CD4-positive, alpha-beta T cell (primary cell): ENCODE data around the gene MYOD1. TPM values are rescaled to one million over a fixed set of nuclear protein-coding genes. Genes with fewer than 3 reads are reported as not detected.

Source experiments
- ATAC-seq: fragments of 200-7000 bp; cut with Tn5 transposase; one replicate; pipeline ENCODE4 v1.10.0; 2022; ENCODE audit warnings: mild to moderate bottlenecking; ENCODE audit not compliant: poor library complexity
- CTCF ChIA-PET: fragments of 350-600 bp; sonication (Branson Sonifier 250); formaldehyde crosslinking; loops from one replicate; lab custom pipeline; 2021; ENCODE audit warnings: antibody characterized with exemption, inconsistent platforms; lab: Charles Lee
- POLR2A ChIA-PET: fragments of 350-600 bp; sonication (Branson Sonifier 250); formaldehyde crosslinking; loops from one replicate; lab custom pipeline; 2021; ENCODE audit warnings: antibody characterized with exemption, inconsistent platforms; lab: Charles Lee
- DNase-seq, 14 experiments: peaks; one replicate each; pipeline ENCODE4 v3.0.0-alpha.2; 2013 to 2020; ENCODE audit warnings: mixed read lengths in 2 of 14
- H3K27ac ChIP-seq, 2 donors: one replicate each; pipeline versions ENCODE4 v1.5.1 to v1.7.0; 2013; ENCODE audit warnings: low read length in 2 of 2, low read depth in 1 of 2, mild to moderate bottlenecking in 1 of 2
- H3K27me3 ChIP-seq, 2 experiments: 1 replicate in 1 of 2; 2 replicates in 1 of 2; pipeline versions ENCODE4 v1.6.1 to v1.7.0; 2013; ENCODE audit warnings: low read length in 2 of 2, control low read depth in 1 of 2, mild to moderate bottlenecking in 1 of 2, moderate library complexity in 1 of 2; ENCODE audit not compliant: insufficient read depth in 2 of 2, control insufficient read depth in 1 of 2
- H3K36me3 ChIP-seq: one replicate; pipeline ENCODE4 v1.6.1; 2013; ENCODE audit warnings: low read length, control low read depth; ENCODE audit not compliant: insufficient read depth
- H3K4me1 ChIP-seq: one replicate; pipeline ENCODE4 v1.6.1; 2013; ENCODE audit warnings: low read length, control low read depth; ENCODE audit not compliant: insufficient read depth
- H3K4me3 ChIP-seq: one replicate; pipeline ENCODE4 v1.5.1; 2013; ENCODE audit warnings: mild to moderate bottlenecking, low read length, moderate library complexity
- H3K9me3 ChIP-seq, 2 experiments: 1 replicate in 1 of 2; 2 replicates in 1 of 2; pipeline versions ENCODE4 v1.6.1 to v1.7.0; 2013; ENCODE audit warnings: low read length in 2 of 2, mild to moderate bottlenecking in 2 of 2, control low read depth in 1 of 2, moderate library complexity in 1 of 2; ENCODE audit not compliant: control insufficient read depth in 1 of 2, insufficient read depth in 1 of 2
- H3K27ac Mint-ChIP-seq: one replicate; pipeline ENCODE4 v1.8.0; 2020; ENCODE audit warnings: mixed read lengths
- H3K27me3 Mint-ChIP-seq: one replicate; pipeline ENCODE4 v1.8.0; 2021; ENCODE audit warnings: mixed read lengths
- H3K36me3 Mint-ChIP-seq: one replicate; pipeline ENCODE4 v1.8.0; 2021; ENCODE audit warnings: low read depth, mixed read lengths
- H3K4me1 Mint-ChIP-seq: one replicate; pipeline ENCODE4 v1.8.0; 2021; ENCODE audit warnings: low read depth, mixed read lengths
- H3K4me3 Mint-ChIP-seq: one replicate; pipeline ENCODE4 v1.8.0; 2020; ENCODE audit warnings: mild to moderate bottlenecking, mixed read lengths
- H3K9me3 Mint-ChIP-seq: one replicate; pipeline ENCODE4 v1.8.0; 2020; ENCODE audit warnings: mixed read lengths
- CTCF ChIP-seq: fragments of 200-600 bp; IDR thresholded peaks from one replicate; pipeline ENCODE4 v1.8.0; 2022; ENCODE audit warnings: antibody characterized with exemption, mild to moderate bottlenecking
- intact Hi-C, 2 experiments: fragments of 100-400 bp; cut with DNase I in 1 of 2; cut with micrococcal nuclease in 1 of 2; formaldehyde crosslinking; loops; one replicate each; pipeline versions ENCODE4 v1.15.1 to v1.9.0; 2023 to 2025; cut with DNase I, micrococcal nuclease
- total RNA-seq, 174 experiments: library from RNA in 2 of 174; stranded (reverse) in 2 of 174; gene quantifications; one replicate each; pipeline ENCODE4 v1.2.3 and lab custom pipeline; 2021 to 2026

Gene MYOD1
- total RNA-seq, 2 experiments from 2014 or later: not detected

- Mint-ChIP-seq H3K4me1 (peaks cover 4% of the 10 kb centered on the region), H3K27me3 (peaks cover 52% of the 10 kb centered on the region), H3K4me3 (no peak overlapping the region), H3K36me3 (no peaks in the 10 kb centered on the region), H3K9me3 (no peaks in the 10 kb centered on the region), H3K27ac (no peak overlapping the region)
- Histone ChIP-seq H3K27me3 (peaks cover 24 to 32% of the 10 kb centered on the region in 2 experiments), H3K4me1 (no peaks in the 10 kb centered on the region), H3K27ac (no peak overlapping the region), H3K4me3 (no peak overlapping the region), H3K9me3 (peaks cover 0 to 22% of the 10 kb centered on the region in 2 experiments), H3K36me3 (no peaks in the 10 kb centered on the region)
- ChIA-PET POLR2A (no interaction called here), CTCF (no interaction called here)
- intact Hi-C loops: no loop called here
- DNase-seq (no peak), ATAC-seq (no peak)
- no peak for TF ChIP-seq CTCF
These were observed 22.1 kb downstream of the MYOD1 start for GRCh38 chr11:17741487-17741886.

- ChIA-PET POLR2A (no interaction called here), CTCF (no interaction called here)
- Mint-ChIP-seq H3K9me3 (no peaks in the 10 kb centered on the region), H3K27ac (no peak overlapping the region), H3K27me3 (peaks cover 47% of the 10 kb centered on the region), H3K4me1 (no peaks in the 10 kb centered on the region), H3K4me3 (no peak overlapping the region), H3K36me3 (no peaks in the 10 kb centered on the region)
- H3K9me3 ChIP-seq: peaks cover 0 to 21% of the 10 kb centered on the region in 2 experiments
- H3K27ac ChIP-seq: no peak overlapping the region
- DNase-seq (no peak), ATAC-seq (no peak)
- intact Hi-C loops: no loop called here
- no peak overlapping the region for H3K4me3 ChIP-seq
- H3K27me3 ChIP-seq: peaks cover 22 to 26% of the 10 kb centered on the region in 2 experiments
- no peaks in the 10 kb centered on the region for H3K36me3 ChIP-seq
- no peak for TF ChIP-seq CTCF
- H3K4me1 ChIP-seq: no peaks in the 10 kb centered on the region
These were observed 22.6 kb downstream of the MYOD1 start for GRCh38 chr11:17742019-17742418.

GRCh38 chr11:17743026-17743807, 23.8 kb downstream of the MYOD1 start:
- no peak overlapping the region for H3K4me3 Mint-ChIP-seq
- H3K9me3 Mint-ChIP-seq: no peaks in the 10 kb centered on the region
- Histone ChIP-seq H3K4me3 (no peak overlapping the region), H3K27me3 (peaks cover 14 to 15% of the 10 kb centered on the region in 2 experiments), H3K9me3 (peaks cover 0 to 15% of the 10 kb centered on the region in 2 experiments), H3K36me3 (no peaks in the 10 kb centered on the region), H3K27ac (no peak overlapping the region), H3K4me1 (no peaks in the 10 kb centered on the region)
- ChIA-PET POLR2A (no interaction called here), CTCF (no interaction called here)
- no peak for TF ChIP-seq CTCF
- intact Hi-C loops: no loop called here
- ATAC-seq (no peak), DNase-seq (no peak)
- H3K27me3 Mint-ChIP-seq: peaks cover 43% of the 10 kb centered on the region
- no peak overlapping the region for H3K27ac Mint-ChIP-seq
- H3K4me1 Mint-ChIP-seq: no peaks in the 10 kb centered on the region
- H3K36me3 Mint-ChIP-seq: no peaks in the 10 kb centered on the region
